Measurements from ENCODE around the gene ACY1. TPM values are rescaled to one million over a fixed set of nuclear protein-coding genes. Genes with fewer than 3 reads are reported as not detected.

The ACY1 gene
- total RNA-seq, 2 donors from 2014 or later = 58.2 to 69.4 TPM

DNA sequence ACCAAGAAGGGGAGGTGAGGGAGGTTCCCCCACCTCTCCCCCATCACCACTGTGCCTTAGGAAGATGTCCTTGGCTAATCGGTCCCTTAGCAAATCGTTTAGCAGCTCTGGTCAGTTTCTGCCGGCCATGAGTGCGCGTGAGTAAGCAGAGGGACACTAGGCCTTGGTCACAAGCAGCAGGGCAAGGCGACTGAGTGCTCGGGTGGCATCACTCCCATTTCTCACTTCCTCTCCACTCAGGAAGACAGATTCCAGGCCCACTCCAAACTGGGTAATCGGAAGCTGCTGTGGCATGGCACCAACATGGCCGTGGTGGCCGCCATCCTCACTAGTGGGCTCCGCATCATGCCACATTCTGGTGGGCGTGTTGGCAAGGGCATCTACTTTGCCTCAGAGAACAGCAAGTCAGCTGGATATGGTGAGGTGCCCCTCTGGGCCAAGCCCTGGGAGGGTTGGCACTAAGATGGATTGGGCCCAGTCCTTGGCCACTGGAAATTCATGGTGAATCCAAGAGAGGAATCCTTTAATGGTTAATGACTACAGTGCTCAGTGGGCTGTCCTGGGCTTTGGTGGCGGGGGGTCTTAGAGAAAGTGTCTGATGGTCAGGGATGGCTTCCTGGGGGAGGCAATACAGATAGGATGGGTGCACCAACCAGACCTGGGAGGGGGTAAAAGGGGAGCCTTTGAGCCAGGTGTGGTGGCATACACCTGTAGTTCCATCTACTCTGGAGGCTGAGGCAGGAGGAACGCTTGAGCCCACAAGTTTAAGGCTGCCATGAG, 37.2 kb upstream of the ACY1 start:
- H3K27me3 Mint-ChIP-seq (ENCODE audit: insufficient read depth) = peaks cover 31% of the 10 kb centered on the region
- Histone ChIP-seq H3K27ac (ENCODE audit: low read depth, low read length) (no peak overlapping the region), H3K9me3 (ENCODE audit: control insufficient read depth, low read length) (no peaks in the 10 kb centered on the region), H3K4me1 (ENCODE audit: control insufficient read depth, insufficient read depth, low read length) (peaks cover 6% of the 10 kb centered on the region), H3K9ac (ENCODE audit: extremely low read depth, low read length, poor library complexity, severe bottlenecking) (no peak overlapping the region), H3K36me3 (ENCODE audit: control insufficient read depth, insufficient read depth, low read length) (no peaks in the 10 kb centered on the region), H3K4me3 (ENCODE audit: low read length) (no peak overlapping the region), H3K27me3 (ENCODE audit: control insufficient read depth, insufficient read depth, low read length, poor library complexity, severe bottlenecking) (peaks cover 23% of the 10 kb centered on the region)
- H3K27ac Mint-ChIP-seq = no peak overlapping the region
- WGBS, 2 experiments (ENCODE audit: insufficient coverage in 1 of 2, insufficient read length in 1 of 2) = 92 to 94% methylated on average over 9 to 14 of the region's 14 CpGs
- no peaks in the 10 kb centered on the region for H3K9me3 Mint-ChIP-seq
- H3K4me1 Mint-ChIP-seq = peaks cover 6% of the 10 kb centered on the region
- peak; percentile 27 for DNase-seq
- H3K36me3 Mint-ChIP-seq (ENCODE audit: low read depth) = no peaks in the 10 kb centered on the region
- TF ChIP-seq, protein P1, sequence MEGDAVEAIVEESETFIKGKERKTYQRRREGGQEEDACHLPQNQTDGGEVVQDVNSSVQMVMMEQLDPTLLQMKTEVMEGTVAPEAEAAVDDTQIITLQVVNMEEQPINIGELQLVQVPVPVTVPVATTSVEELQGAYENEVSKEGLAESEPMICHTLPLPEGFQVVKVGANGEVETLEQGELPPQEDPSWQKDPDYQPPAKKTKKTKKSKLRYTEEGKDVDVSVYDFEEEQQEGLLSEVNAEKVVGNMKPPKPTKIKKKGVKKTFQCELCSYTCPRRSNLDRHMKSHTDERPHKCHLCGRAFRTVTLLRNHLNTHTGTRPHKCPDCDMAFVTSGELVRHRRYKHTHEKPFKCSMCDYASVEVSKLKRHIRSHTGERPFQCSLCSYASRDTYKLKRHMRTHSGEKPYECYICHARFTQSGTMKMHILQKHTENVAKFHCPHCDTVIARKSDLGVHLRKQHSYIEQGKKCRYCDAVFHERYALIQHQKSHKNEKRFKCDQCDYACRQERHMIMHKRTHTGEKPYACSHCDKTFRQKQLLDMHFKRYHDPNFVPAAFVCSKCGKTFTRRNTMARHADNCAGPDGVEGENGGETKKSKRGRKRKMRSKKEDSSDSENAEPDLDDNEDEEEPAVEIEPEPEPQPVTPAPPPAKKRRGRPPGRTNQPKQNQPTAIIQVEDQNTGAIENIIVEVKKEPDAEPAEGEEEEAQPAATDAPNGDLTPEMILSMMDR (conservative IDR thresholded peaks at IDR 0.05) = no peak
- no peak overlapping the region for H3K4me3 Mint-ChIP-seq

DNA sequence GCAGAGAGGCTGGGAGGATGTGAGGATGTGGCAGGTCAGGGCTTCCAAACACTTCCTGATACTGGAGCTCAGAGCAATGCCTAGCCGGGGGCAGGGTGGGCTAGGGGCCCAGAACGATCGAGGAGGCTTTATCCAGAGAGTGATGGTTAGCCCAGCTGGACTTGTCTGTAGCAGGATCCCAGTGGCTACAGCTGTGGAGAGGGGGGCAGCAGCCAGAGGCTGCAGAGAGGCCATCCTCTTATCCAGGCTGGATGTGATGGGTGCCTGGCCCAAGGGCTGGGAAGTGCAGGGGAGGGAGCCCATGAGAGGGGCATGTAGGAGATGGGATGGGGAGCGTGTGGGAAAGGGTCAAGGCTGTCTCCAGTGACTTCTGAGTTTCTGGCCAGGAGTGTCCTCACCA, 36.5 kb upstream of the ACY1 start:
- DNase-seq = no peak
- no peak overlapping the region for H3K4me3 ChIP-seq (ENCODE audit: low read length)
- H3K4me1 ChIP-seq (ENCODE audit: control insufficient read depth, insufficient read depth, low read length) = peaks cover 6% of the 10 kb centered on the region
- H3K36me3 ChIP-seq (ENCODE audit: control insufficient read depth, insufficient read depth, low read length) = no peaks in the 10 kb centered on the region
- no peak overlapping the region for H3K27ac ChIP-seq (ENCODE audit: low read depth, low read length)
- H3K9me3 ChIP-seq (ENCODE audit: control insufficient read depth, low read length) = no peaks in the 10 kb centered on the region
- peaks cover 26% of the 10 kb centered on the region for H3K27me3 ChIP-seq (ENCODE audit: control insufficient read depth, insufficient read depth, low read length, poor library complexity, severe bottlenecking)
- peaks cover 38% of the 10 kb centered on the region for H3K27me3 Mint-ChIP-seq (ENCODE audit: insufficient read depth)
- no peaks in the 10 kb centered on the region for H3K36me3 Mint-ChIP-seq (ENCODE audit: low read depth)
- H3K4me1 Mint-ChIP-seq = peaks cover 5% of the 10 kb centered on the region
- 91 to 92% methylated on average over 4 of the region's 4 CpGs for WGBS, 2 experiments (ENCODE audit: insufficient coverage in 1 of 2, insufficient read length in 1 of 2)
- no peak overlapping the region for H3K27ac Mint-ChIP-seq
- H3K9ac ChIP-seq (ENCODE audit: extremely low read depth, low read length, poor library complexity, severe bottlenecking) = no peak overlapping the region
- H3K9me3 Mint-ChIP-seq = no peaks in the 10 kb centered on the region
- H3K4me3 Mint-ChIP-seq = no peak overlapping the region
- TF ChIP-seq, protein P1 (conservative IDR thresholded peaks at IDR 0.05) = no peak

DNA sequence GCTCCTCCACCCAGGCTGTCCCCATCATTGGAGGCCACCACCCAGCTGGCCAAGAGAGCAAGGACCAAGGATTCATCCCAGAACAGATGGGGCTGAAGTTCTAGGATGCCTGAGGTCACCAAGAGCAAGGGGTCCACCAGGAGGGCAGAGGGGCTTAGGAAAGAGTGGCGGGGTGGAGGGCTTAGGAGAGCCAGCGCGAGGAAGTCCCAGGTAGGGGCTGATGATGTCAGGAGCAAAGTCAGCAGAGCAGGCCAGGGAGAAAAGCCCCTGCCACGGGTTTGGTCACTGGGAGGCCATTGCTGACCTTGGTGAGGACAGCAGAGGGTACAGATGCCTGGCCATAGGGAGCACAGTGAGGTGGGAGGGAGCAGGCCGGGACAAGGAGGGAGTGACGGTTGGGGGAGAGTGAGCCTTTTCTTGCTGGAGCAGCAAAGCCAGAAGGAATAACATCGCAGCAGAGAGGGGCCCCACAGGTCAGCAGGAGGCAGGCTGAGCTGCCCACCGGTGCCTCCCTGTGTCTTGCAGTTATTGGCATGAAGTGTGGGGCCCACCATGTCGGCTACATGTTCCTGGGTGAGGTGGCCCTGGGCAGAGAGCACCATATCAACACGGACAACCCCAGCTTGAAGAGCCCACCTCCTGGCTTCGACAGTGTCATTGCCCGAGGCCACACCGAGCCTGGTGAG, 36.0 kb upstream of the ACY1 start:
- Mint-ChIP-seq H3K4me3 (no peak overlapping the region), H3K9me3 (no peaks in the 10 kb centered on the region), H3K36me3 (ENCODE audit: low read depth) (no peaks in the 10 kb centered on the region), H3K27ac (no peak overlapping the region), H3K27me3 (ENCODE audit: insufficient read depth) (peaks cover 43% of the 10 kb centered on the region), H3K4me1 (peaks cover 3% of the 10 kb centered on the region)
- Histone ChIP-seq H3K36me3 (ENCODE audit: control insufficient read depth, insufficient read depth, low read length) (no peaks in the 10 kb centered on the region), H3K27ac (ENCODE audit: low read depth, low read length) (no peak overlapping the region), H3K9ac (ENCODE audit: extremely low read depth, low read length, poor library complexity, severe bottlenecking) (no peak overlapping the region), H3K4me1 (ENCODE audit: control insufficient read depth, insufficient read depth, low read length) (peaks cover 4% of the 10 kb centered on the region), H3K27me3 (ENCODE audit: control insufficient read depth, insufficient read depth, low read length, poor library complexity, severe bottlenecking) (peaks cover 26% of the 10 kb centered on the region), H3K4me3 (ENCODE audit: low read length) (no peak overlapping the region), H3K9me3 (ENCODE audit: control insufficient read depth, low read length) (no peaks in the 10 kb centered on the region)
- TF ChIP-seq, protein P1 (conservative IDR thresholded peaks at IDR 0.05) = no peak
- 74 to 85% methylated on average over 10 to 13 of the region's 13 CpGs for WGBS, 2 experiments (ENCODE audit: insufficient coverage in 1 of 2, insufficient read length in 1 of 2)
- no peak for DNase-seq

Data from endodermal cell (in vitro differentiated cells).